M059J (cell line): Measurements from ENCODE around the gene MSI2. TPM values are rescaled to one million over a fixed set of nuclear protein-coding genes. Genes with fewer than 3 reads are reported as not detected.
A peak's percentile ranks its signal among the peaks of the same experiment; 100 is the strongest.

Experiments
- DNase-seq: peaks from one replicate; pipeline ENCODE4 v3.0.0-alpha.2; 2012; ENCODE audit warnings: low read depth
- total RNA-seq: library from RNA; depleted of rRNA; stranded (reverse); fragments of >200 nt; shearing (Covaris generic); gene quantifications from 2 replicates; pipeline ENCODE4 v1.2.3, GENCODE V29; 2014

MSI2 gene
- total RNA-seq, 1 experiment from 2014 or later: 28.6 TPM

GRCh38 chr17:57434361-57434760, 178.0 kb downstream of the MSI2 start:
- no peak for DNase-seq

DNA sequence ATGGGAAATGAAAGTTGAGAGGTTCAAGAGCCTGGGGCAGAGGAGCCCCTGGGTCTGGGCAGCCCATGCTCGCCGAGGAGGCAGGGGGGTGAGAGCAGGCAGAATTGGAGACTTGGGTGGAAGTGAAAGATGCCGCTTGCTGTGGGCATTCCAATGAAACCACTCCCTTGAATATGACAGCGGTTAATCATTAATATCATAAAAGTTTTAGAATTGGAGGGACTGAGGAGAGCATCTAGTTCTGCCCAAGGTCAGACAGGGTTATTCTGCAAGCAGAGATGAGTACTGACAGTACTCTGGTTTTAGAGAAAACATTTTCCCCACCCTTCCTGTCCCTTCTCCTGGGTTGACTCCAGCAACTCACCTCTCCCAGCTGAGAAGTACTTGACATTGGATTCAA, 180.2 kb downstream of the MSI2 start:
- no peak for DNase-seq

DNA sequence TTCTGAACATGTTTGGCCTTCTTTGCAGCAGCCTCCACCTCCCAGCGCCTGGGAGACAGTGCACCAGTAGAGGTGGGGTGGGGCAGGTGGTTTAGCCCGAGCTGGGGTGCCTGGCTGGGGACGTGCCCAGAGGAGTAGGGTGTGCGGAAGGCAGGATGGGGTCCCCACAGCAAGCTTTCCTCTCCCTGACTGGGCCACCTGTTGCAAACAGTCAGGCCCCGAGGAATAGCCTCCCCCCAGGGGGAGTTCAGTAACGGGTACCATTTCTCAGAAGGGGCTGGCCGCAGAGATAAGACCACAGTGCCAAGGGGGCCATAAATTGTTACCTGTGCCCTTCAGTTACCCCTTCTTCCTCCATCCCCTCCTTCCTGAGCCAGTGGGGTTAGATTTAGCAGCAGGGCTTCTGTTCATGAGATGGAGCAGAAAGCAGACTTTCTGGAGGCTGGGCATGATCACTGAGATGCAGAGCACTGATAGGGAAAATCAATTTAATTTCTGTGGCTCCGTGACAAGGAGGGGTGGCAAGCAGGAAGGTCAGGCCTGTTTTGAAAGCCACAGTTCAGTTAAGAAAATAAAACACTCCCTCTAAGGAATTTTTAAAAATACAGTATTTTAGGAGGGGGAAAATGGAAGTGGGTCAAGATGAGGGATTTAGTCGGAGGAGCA, 181.9 kb downstream of the MSI2 start:
- DNase-seq: no peak

DNA sequence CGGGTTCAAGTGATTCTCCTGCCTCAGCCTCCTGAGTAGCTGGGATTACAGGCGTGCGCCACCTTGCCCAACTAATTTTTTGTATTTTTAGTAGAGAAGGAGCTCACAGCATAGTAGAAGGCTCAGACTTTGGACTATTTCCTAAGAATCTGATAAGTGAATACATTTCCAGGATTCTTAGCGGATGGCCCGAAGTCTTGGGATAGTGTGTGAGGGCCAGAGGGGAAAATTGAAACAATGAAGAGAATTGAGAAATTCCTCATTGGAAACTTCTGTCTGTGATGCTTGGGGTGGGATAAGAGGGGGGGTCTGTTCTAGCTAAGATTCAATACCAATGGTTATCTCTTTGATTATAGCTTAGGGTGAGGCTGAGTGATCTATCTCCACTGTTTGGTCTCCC, 183.3 kb downstream of the MSI2 start:
- no peak for DNase-seq

GRCh38 chr17:57440522-57441269, 184.4 kb downstream of the MSI2 start:
- peak; percentile 88 for DNase-seq

GRCh38 chr17:57441270-57441600, 184.9 kb downstream of the MSI2 start:
- DNase-seq: no peak

GRCh38 chr17:57442401-57442823, 186.1 kb downstream of the MSI2 start:
- no peak for DNase-seq

- DNase-seq: peak; percentile 73
Observed at GRCh38 chr17:57442914-57443571, 186.7 kb downstream of the MSI2 start.

DNA sequence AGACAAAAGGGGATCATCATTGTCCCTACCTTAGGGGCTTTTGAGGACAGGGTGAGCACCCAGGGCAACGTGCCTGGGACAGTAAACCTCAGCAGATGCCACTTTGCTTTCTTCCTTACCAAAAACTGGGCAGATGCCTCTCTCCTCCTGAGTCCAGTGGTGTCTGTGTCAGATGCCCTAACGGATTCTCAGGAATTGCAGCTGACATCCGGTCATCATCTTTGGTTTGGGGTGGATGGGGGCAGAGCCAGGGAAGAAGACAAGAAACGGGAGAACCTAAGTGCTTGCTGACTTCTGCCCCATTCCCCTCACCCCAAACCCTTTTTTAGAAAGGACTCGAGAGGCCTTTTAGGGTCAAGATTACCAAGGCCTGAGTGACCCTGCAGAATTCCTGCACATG, 187.5 kb downstream of the MSI2 start:
- DNase-seq: no peak

GRCh38 chr17:57444682-57445450, 188.5 kb downstream of the MSI2 start:
- no peak for DNase-seq

DNA sequence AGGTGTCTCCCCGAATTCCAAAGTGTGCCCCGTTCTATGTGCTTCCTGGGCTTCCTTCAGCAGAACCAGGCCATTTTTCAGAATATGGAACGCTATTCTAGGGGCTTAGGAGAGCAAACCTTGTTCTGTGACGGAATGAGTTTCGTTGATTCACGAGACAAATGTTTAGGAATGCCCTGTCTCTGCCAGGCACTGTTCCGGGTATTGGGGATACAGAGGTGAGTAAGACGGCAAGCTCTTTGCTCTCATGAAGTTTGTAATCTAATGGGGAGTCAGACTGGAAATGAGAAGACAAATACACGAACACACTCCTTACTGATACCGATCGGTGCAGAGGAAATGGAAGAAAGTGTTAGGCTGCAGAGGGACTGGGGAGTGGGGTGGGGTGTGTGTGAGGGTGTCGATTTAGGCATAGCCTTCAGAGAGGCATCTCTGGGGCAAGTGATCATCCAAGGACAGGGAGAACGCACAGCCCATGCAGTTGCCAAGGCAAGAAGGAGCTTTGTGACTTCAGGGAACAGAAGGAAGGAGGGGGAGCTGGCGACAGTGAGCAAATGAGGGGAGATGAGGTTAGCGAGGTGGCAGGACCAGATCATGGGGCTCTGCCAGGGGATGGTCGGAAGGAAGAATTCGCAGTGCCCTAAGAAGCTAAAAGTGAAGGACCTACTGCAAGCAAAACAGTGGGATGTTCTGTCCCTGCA, 189.6 kb downstream of the MSI2 start:
- DNase-seq: no peak

- DNase-seq: no peak
Observed at GRCh38 chr17:57447357-57447989, 191.2 kb downstream of the MSI2 start.

DNA sequence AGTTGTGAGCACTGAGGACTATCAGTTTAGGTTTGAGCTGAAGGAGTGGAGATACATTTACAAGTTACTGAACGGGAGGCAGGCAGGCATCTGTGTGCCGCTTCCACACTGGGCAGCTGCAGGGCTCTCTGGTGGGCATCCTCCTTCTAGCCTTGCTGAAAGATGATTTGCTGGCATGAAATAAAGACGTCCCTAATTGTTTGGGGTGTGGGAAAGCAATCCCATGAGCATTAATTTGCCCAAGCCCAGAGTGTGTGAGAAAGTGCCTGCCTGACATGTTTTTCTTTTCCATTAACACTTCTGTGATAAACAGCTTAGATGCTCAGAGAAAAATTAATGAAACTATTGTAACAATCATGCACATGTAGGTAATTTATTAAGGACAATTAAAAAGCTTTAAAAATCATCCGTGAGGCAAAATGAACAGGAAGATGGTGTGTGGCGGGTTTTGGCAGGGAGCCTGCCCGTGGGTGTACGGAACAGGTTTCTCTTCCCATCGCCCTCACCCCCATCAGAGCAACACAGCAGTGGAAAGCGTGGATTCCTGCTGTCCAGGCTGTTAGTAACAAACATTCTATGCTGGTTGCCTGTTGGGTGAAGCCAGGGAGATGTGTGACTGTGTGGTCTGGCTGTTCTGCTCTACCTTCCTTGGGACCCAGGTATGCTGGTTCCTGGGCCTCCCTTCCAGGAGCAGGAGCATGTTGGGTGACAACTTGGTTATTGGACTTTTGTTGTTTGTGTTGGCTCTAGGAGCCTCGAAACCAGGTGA, 191.9 kb downstream of the MSI2 start:
- no peak for DNase-seq

- no peak for DNase-seq
Observed at GRCh38 chr17:57448759-57449283, 192.5 kb downstream of the MSI2 start.

GRCh38 chr17:57451191-57451590, 194.9 kb downstream of the MSI2 start:
- no peak for DNase-seq

- no peak for DNase-seq
Observed at GRCh38 chr17:57451643-57452042, 195.3 kb downstream of the MSI2 start.

DNA sequence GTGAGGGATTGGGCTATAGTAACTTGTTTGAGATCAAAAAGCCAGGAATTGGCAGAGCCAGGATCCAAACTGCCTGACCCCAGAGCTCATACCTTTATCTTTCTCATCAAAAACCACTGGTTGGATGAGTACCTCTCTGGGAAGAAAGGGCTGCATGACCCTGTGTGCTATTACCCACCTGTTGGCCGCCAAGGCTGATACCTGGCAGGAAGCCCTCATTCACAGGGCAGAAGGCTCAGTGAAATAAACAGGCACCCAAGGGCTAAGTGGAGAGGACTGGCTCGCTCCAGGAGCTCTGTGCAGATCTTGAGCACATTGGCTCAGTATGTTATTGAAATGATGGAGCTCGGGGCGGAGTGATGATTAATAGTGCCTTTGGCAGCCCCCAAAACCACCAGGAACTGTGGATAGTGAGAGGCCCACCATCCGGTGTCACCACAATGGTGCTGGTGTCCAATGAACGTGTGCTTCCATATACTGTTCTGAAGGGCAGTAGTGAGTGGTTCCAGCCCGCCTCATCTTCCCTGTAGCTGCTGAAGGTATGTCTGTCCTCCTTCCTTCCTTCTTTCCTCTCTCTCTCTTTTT, 197.6 kb downstream of the MSI2 start:
- no peak for DNase-seq

DNA sequence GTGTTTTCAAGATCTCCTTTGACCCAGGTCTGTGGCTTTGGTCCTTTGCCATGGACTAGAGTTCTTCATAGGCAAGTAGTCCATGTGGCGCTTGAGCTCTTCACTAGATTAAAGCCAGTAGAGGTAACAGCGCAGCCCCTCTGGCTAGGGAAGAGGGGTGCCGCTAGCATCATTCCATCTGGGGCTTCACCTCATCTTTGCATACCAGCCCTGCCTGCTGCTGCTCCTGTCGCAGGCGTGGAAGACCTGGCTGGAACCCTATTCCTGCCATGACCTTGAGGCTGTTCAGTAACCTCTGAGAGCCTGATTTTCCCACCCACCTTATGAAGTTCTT, 198.4 kb downstream of the MSI2 start:
- DNase-seq: no peak

DNA sequence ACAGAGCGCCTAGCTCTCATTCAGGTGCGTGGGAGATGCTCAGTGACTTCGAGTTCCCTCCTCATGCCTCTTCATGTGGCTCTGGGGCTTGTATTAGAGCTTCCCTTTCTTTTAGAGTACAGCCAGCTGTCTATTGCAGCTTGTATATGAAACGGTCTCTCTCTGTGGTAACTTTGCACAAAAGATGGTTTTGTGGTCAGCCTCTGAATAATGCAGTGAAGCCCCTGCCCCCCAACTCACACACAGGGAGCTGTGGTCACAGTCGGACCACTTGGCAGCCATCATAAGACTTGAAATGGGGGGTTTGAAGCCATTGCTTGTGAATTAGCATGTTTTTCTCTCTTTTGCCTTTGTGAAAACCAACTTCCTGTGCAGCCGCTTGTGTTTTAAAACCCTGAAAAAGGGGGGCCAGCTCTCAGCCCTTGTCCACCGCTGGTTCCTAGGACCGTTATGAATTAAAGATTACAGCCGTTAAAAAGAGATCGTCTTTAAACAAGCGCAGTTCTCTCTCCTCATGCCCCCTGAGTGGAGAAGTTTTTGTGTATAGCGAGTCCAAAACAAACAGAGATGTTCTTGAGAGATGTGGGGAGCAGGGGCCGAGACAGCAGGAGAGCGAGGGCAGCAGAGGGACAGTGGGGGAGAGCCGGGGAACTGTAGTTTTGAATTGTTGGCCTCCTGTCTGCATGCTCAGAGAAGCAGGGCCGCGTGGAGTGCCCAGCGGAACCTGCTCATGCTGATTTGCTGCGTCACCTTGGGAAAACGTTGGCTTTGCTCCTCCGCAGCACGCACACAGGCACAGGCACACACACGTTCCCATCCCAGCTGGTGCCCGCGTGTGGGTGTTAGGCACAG, 199.0 kb downstream of the MSI2 start:
- DNase-seq: peak; percentile 42
